HCT116 (cell line): ENCODE data around the gene DLG2.

Experiments used
- CEBPB ChIP-seq: IDR thresholded peaks from 2 replicates; pipeline ENCODE4 v1.6.1; 2012; ENCODE audit warnings: low read depth
- CTCF ChIP-seq, 3 experiments: fragments of 200-600 bp in 1 of 3; sonication (generic) in 1 of 3; IDR thresholded peaks in 2 of 3; conservative IDR thresholded peaks in 1 of 3; 2 replicates each; pipeline ENCODE4 v1.5.1; 2012 to 2017; ENCODE audit warnings: low read depth in 2 of 3, low read length in 2 of 3, antibody characterized with exemption in 1 of 3, borderline replicate concordance in 1 of 3, control low read depth in 1 of 3, mild to moderate bottlenecking in 1 of 3, mixed read lengths in 1 of 3, mixed run types in 1 of 3, moderate library complexity in 1 of 3; ENCODE audit not compliant: insufficient read depth in 1 of 3
- EGR1 ChIP-seq: IDR thresholded peaks from 2 replicates; pipeline ENCODE4 v1.6.1; 2012; ENCODE audit warnings: low read depth
- POLR2A ChIP-seq: IDR thresholded peaks from 2 replicates; pipeline ENCODE4 v1.7.0; 2011; ENCODE audit warnings: borderline replicate concordance; ENCODE audit not compliant: insufficient read depth, insufficient read length; ENCODE audit errors: extremely low read depth
- SIN3A ChIP-seq: IDR thresholded peaks from 2 replicates; pipeline ENCODE4 v1.6.1; 2012; ENCODE audit warnings: low read depth
- SP1 ChIP-seq: IDR thresholded peaks from 2 replicates; pipeline ENCODE4 v1.6.1; 2012; ENCODE audit warnings: low read depth

- TF ChIP-seq CTCF (IDR thresholded peaks at IDR 0.05 in 2 of 3, conservative IDR thresholded peaks at IDR 0.05 in 1 of 3; ENCODE audit: borderline replicate concordance in 1 of 3, insufficient read depth in 1 of 3, low read depth in 2 of 3, low read length in 2 of 3) (no peak), CEBPB (no peak), SP1 (no peak), POLR2A (no peak), EGR1 (no peak), SIN3A (no peak)
Observed at GRCh38 chr11:85668157-85668556, 41.0 kb upstream of the DLG2 start.
